T-cell (primary cell): ENCODE measurements around the gene GATAD2A. TPM values are rescaled to one million over a fixed set of nuclear protein-coding genes. Genes with fewer than 3 reads are reported as not detected.
"Not testable (repeated sequence)": the region's sequence is repeated elsewhere in the genome, so short reads cannot be mapped to it uniquely, and the experiment has no call there.

Source experiments
- ATAC-seq, 4 experiments: fragments of 200-7000 bp in 3 of 4; fragments of 150-1000 bp in 1 of 4; cut with Tn5 transposase; replicated peaks in 1 of 4; 1 replicate in 3 of 4; 2 replicates in 1 of 4; pipeline ENCODE4 v1.10.0; 2021; ENCODE audit warnings: moderate library complexity in 3 of 4, mild to moderate bottlenecking in 2 of 4, moderate number of reproducible peaks in 1 of 4
- CTCF ChIA-PET, 2 donors: fragments of 300-600 bp; sonication (Branson Sonifier 250); formaldehyde crosslinking; loops; one replicate each; lab custom pipeline; 2022; ENCODE audit warnings: antibody characterized with exemption in 2 of 2; lab: Charles Lee
- POLR2A ChIA-PET, 2 donors: fragments of 300-600 bp; sonication (Branson Sonifier 250); formaldehyde crosslinking; loops; one replicate each; lab custom pipeline; 2022; ENCODE audit warnings: antibody characterized with exemption in 2 of 2; lab: Charles Lee
- DNase-seq, 35 experiments: peaks; one replicate each; pipeline versions ENCODE4 v3.0.0 to v3.0.0-alpha.2; 2013 to 2023
- H3K27ac ChIP-seq: one replicate; pipeline ENCODE4 v1.5.1; 2013; ENCODE audit warnings: low read length
- H3K27me3 ChIP-seq, 2 experiments: replicated peaks in 1 of 2; 1 replicate in 1 of 2; 2 replicates in 1 of 2; pipeline versions ENCODE4 v1.6.1 to v1.7.0; 2013; ENCODE audit warnings: low read length in 1 of 2, mixed read lengths in 1 of 2; ENCODE audit not compliant: control insufficient read depth in 2 of 2, insufficient read depth in 2 of 2; ENCODE audit errors: extremely low read depth in 1 of 2
- H3K36me3 ChIP-seq, 2 donors: 1 replicate in 1 of 2; 2 replicates in 1 of 2; pipeline versions ENCODE4 v1.6.1 to v1.7.0; 2013; ENCODE audit warnings: low read length in 1 of 2; ENCODE audit not compliant: control insufficient read depth in 2 of 2, insufficient read depth in 1 of 2; ENCODE audit errors: extremely low read depth in 1 of 2
- H3K4me1 ChIP-seq, 2 experiments: 1 replicate in 1 of 2; 2 replicates in 1 of 2; pipeline versions ENCODE4 v1.6.1 to v1.7.0; 2013; ENCODE audit warnings: low read length in 2 of 2, mixed read lengths in 1 of 2; ENCODE audit not compliant: insufficient read depth in 2 of 2, control insufficient read depth in 1 of 2; ENCODE audit errors: extremely low read depth in 1 of 2
- H3K4me3 ChIP-seq, 2 donors: 1 replicate in 1 of 2; 2 replicates in 1 of 2; pipeline versions ENCODE4 v1.5.1 to v1.7.0; 2013; ENCODE audit warnings: mild to moderate bottlenecking in 2 of 2, low read length in 1 of 2, moderate library complexity in 1 of 2; ENCODE audit not compliant: control insufficient read depth in 1 of 2; ENCODE audit errors: extremely low read depth in 1 of 2
- H3K9me3 ChIP-seq: 2 replicates; pipeline ENCODE4 v1.7.0; 2013
- H3K27ac Mint-ChIP-seq, 2 donors: one replicate each; pipeline ENCODE4 v1.8.0; 2020 to 2021; ENCODE audit warnings: mild to moderate bottlenecking in 2 of 2, mixed read lengths in 2 of 2
- H3K27me3 Mint-ChIP-seq, 2 donors: one replicate each; pipeline ENCODE4 v1.8.0; 2021 to 2022; ENCODE audit warnings: mixed read lengths in 2 of 2
- H3K36me3 Mint-ChIP-seq: one replicate; pipeline ENCODE4 v1.8.0; 2021; ENCODE audit warnings: mixed read lengths
- H3K4me1 Mint-ChIP-seq, 3 donors: one replicate each; pipeline ENCODE4 v1.8.0; 2020 to 2022; ENCODE audit warnings: mixed read lengths in 3 of 3, mild to moderate bottlenecking in 1 of 3
- H3K4me3 Mint-ChIP-seq, 3 donors: one replicate each; pipeline ENCODE4 v1.8.0; 2020 to 2022; ENCODE audit warnings: mild to moderate bottlenecking in 3 of 3, mixed read lengths in 3 of 3, moderate library complexity in 3 of 3
- H3K9me3 Mint-ChIP-seq, 3 donors: one replicate each; pipeline ENCODE4 v1.8.0; 2020 to 2022; ENCODE audit warnings: mixed read lengths in 3 of 3
- WGBS: methylation state at CpG from one replicate; pipeline ENCODE4 v1.1.5; 2013; ENCODE audit warnings: missing lambda C conversion rate; ENCODE audit not compliant: insufficient coverage; 5-methylcytosine and 5-hydroxymethylcytosine counted together
- total RNA-seq, 35 experiments: library from RNA in 6 of 35; stranded (reverse) in 6 of 35; fragments of 120-200 nt in 1 of 35; gene quantifications; one replicate each; pipeline versions ENCODE4 v1.2.1 to v1.2.4 and lab custom pipeline; 2013 to 2026

GATAD2A gene
- total RNA-seq, 5 donors from 2014 or later (not counting 1 experiment from before 2014, with no cell fraction given), result 114 to 144 (median 133) TPM

GRCh38 chr19:19366434-19367396 lies 38.8 kb upstream of the GATAD2A start:
- Histone ChIP-seq H3K27me3 (no peaks in the 10 kb centered on the region), H3K36me3 (no peaks in the 10 kb centered on the region), H3K4me1 (peaks cover 3 to 30% of the 10 kb centered on the region in 2 experiments), H3K4me3 (no peak overlapping the region), H3K27ac (no peak overlapping the region), H3K9me3 (no peaks in the 10 kb centered on the region)
- no peaks in the 10 kb centered on the region for H3K27me3 Mint-ChIP-seq
- ChIA-PET CTCF (interaction anchor here (0.7 to 6.3 kb wide), 6 partner anchors 39 to 123 kb away, joined by 3 to 64 read pairs (median 4); partner anchors contain the start of gene GATAD2A (in 1 of the 2)), POLR2A (no interaction called here)
- H3K27ac Mint-ChIP-seq, result peak overlapping the region; percentile 74 to 82
- no peaks in the 10 kb centered on the region for H3K36me3 Mint-ChIP-seq
- H3K4me3 Mint-ChIP-seq, result peak overlapping the region; percentile 28 to 56 (median 50)
- H3K4me1 Mint-ChIP-seq, result peaks cover 20 to 22% (median 21%) of the 10 kb centered on the region in 3 donors
- H3K9me3 Mint-ChIP-seq, result no peaks in the 10 kb centered on the region
- WGBS, result 48% methylated on average over 9 of the region's 18 CpGs
- ATAC-seq (peak; percentile 59 to 86 (median 82)), DNase-seq (peak; percentile 24 to 83 (median 56))

GRCh38 chr19:19368087-19368486 lies 37.4 kb upstream of the GATAD2A start:
- ChIA-PET CTCF (interaction anchor here (0.6 to 6.3 kb wide), 4 partner anchors 10 to 122 kb away, joined by 3 to 64 read pairs (median 16); partner anchors contain the start of gene GATAD2A (in 1 of the 2)), POLR2A (interaction anchor here in 1 of 2 donors (0.5 kb wide), 1 partner anchor 8 kb away, joined by 3 read pairs; no protein-coding TSS in a partner anchor)
- Mint-ChIP-seq H3K27me3 (no peaks in the 10 kb centered on the region), H3K4me3 (no peak overlapping the region), H3K36me3 (no peaks in the 10 kb centered on the region), H3K9me3 (no peaks in the 10 kb centered on the region), H3K27ac (no peak overlapping the region), H3K4me1 (peaks cover 23% of the 10 kb centered on the region in 3 donors)
- no peaks in the 10 kb centered on the region for H3K9me3 ChIP-seq
- DNase-seq (no peak), ATAC-seq (no peak)
- no peak overlapping the region for H3K27ac ChIP-seq
- H3K4me1 ChIP-seq, result peaks cover 8 to 44% of the 10 kb centered on the region in 2 experiments
- no peaks in the 10 kb centered on the region for H3K36me3 ChIP-seq
- H3K27me3 ChIP-seq, result no peaks in the 10 kb centered on the region
- H3K4me3 ChIP-seq, result no peak overlapping the region
- WGBS, result 95% methylated on average over 7 of the region's 7 CpGs

GRCh38 chr19:19371059-19371458 lies 34.4 kb upstream of the GATAD2A start:
- no peaks in the 10 kb centered on the region for H3K9me3 ChIP-seq
- ATAC-seq (no peak), DNase-seq (no peak)
- Mint-ChIP-seq H3K27me3 (no peaks in the 10 kb centered on the region), H3K4me1 (peaks cover 14 to 20% (median 15%) of the 10 kb centered on the region in 3 donors), H3K36me3 (no peaks in the 10 kb centered on the region), H3K4me3 (no peak overlapping the region), H3K9me3 (no peaks in the 10 kb centered on the region), H3K27ac (no peak overlapping the region)
- WGBS, result 95% methylated on average over 8 of the region's 8 CpGs
- POLR2A ChIA-PET, result no interaction called here
- no peaks in the 10 kb centered on the region for H3K36me3 ChIP-seq
- CTCF ChIA-PET, result no interaction called here
- H3K27ac ChIP-seq, result no peak overlapping the region
- H3K4me3 ChIP-seq, result no peak overlapping the region
- no peaks in the 10 kb centered on the region for H3K27me3 ChIP-seq
- H3K4me1 ChIP-seq, result peaks cover 10 to 32% of the 10 kb centered on the region in 2 experiments

GRCh38 chr19:19372656-19373416 lies 32.6 kb upstream of the GATAD2A start:
- ChIA-PET CTCF (interaction anchor here in 1 of 2 donors (0.5 to 1.0 kb wide), 6 partner anchors 11 to 123 kb away, joined by 3 to 6 read pairs (median 4); partner anchors contain the start of gene GATAD2A), POLR2A (interaction anchor here in 1 of 2 donors (0.5 to 0.9 kb wide), 4 partner anchors 9 to 40 kb away, joined by 3 to 4 read pairs (median 3); no protein-coding TSS in a partner anchor)
- H3K9me3 ChIP-seq, result no peaks in the 10 kb centered on the region
- Mint-ChIP-seq H3K27ac (peak overlapping the region; percentile 90 to 95), H3K36me3 (no peaks in the 10 kb centered on the region), H3K9me3 (no peaks in the 10 kb centered on the region), H3K4me1 (peaks cover 6 to 12% (median 7%) of the 10 kb centered on the region in 3 donors), H3K4me3 (peak overlapping the region; percentile 21 to 54 (median 45)), H3K27me3 (no peaks in the 10 kb centered on the region)
- no peaks in the 10 kb centered on the region for H3K36me3 ChIP-seq
- DNase-seq (peak in 17 of 35 experiments; percentile 4 to 64 (median 21)), ATAC-seq (peak; percentile 75 to 93 (median 85))
- no peaks in the 10 kb centered on the region for H3K27me3 ChIP-seq
- H3K4me3 ChIP-seq, result no peak overlapping the region
- H3K27ac ChIP-seq, result peak overlapping the region; percentile 84
- peaks cover 7 to 21% of the 10 kb centered on the region in 2 experiments for H3K4me1 ChIP-seq
- 30% methylated on average over 5 of the region's 8 CpGs for WGBS

- peaks cover 0 to 2% (median 1%) of the 10 kb centered on the region in 3 donors for H3K4me1 Mint-ChIP-seq
- no peaks in the 10 kb centered on the region for H3K27me3 Mint-ChIP-seq
- no peaks in the 10 kb centered on the region for H3K9me3 Mint-ChIP-seq
- no peaks in the 10 kb centered on the region for H3K9me3 ChIP-seq
- peaks cover 0 to 7% of the 10 kb centered on the region in 2 experiments for H3K4me1 ChIP-seq
- no peaks in the 10 kb centered on the region for H3K36me3 Mint-ChIP-seq
- H3K27ac Mint-ChIP-seq, result no peak overlapping the region
- no peak overlapping the region for H3K4me3 ChIP-seq
- POLR2A ChIA-PET, result no interaction called here
- 93% methylated on average over 2 of the region's 2 CpGs for WGBS
- H3K36me3 ChIP-seq, result no peaks in the 10 kb centered on the region
- H3K4me3 Mint-ChIP-seq, result no peak overlapping the region
- peaks cover 0 to 4% of the 10 kb centered on the region in 2 experiments for H3K27me3 ChIP-seq
- H3K27ac ChIP-seq, result no peak overlapping the region
- CTCF ChIA-PET, result interaction anchor here in 1 of 2 donors (0.6 kb wide), 1 partner anchor 35 kb away, joined by 18 read pairs; no protein-coding TSS in a partner anchor
- DNase-seq (no peak), ATAC-seq (no peak)
These were observed 25.9 kb upstream of the GATAD2A start for GRCh38 chr19:19379527-19379926.

GRCh38 chr19:19380316-19380715 lies 25.2 kb upstream of the GATAD2A start:
- not testable (repeated sequence) for ATAC-seq

More at GRCh38 chr19:19380316-19380715, 25.2 kb upstream of the GATAD2A start:
- H3K9me3 ChIP-seq, DNase-seq, H3K9me3 Mint-ChIP-seq, H3K27ac ChIP-seq, POLR2A ChIA-PET, H3K4me3 ChIP-seq, H3K4me1 Mint-ChIP-seq, H3K27me3 ChIP-seq, H3K27ac Mint-ChIP-seq, H3K36me3 ChIP-seq, H3K27me3 Mint-ChIP-seq, CTCF ChIA-PET, H3K36me3 Mint-ChIP-seq, H3K4me3 Mint-ChIP-seq: not testable (repeated sequence)
- H3K4me1 ChIP-seq, result peaks cover 0 to 12% of the 10 kb centered on the region in 2 experiments
- 96% methylated on average over 6 of the region's 12 CpGs for WGBS
